A673 (cell line): ENCODE measurements around the gene TCF7L1. TPM values are rescaled to one million over a fixed set of nuclear protein-coding genes. Genes with fewer than 3 reads are reported as not detected.

Source experiments
- BruUV-seq: library from RNA; stranded (reverse); fragments of 400-500 nt; replicated peaks from 2 replicates; lab custom pipeline; 2021; lab: Mats Ljungman, UMichigan
- CTCF ChIA-PET: fragments of 300-600 bp; sonication (Branson Sonifier 250); formaldehyde crosslinking; loops from one replicate; lab custom pipeline; 2022; ENCODE audit warnings: antibody characterized with exemption; lab: Charles Lee
- POLR2A ChIA-PET: fragments of 300-600 bp; sonication (Branson Sonifier 250); formaldehyde crosslinking; loops from one replicate; lab custom pipeline; 2022; ENCODE audit warnings: antibody characterized with exemption; ENCODE audit not compliant: low non-redundant PET; lab: Charles Lee
- DNase-seq: peaks from one replicate; pipeline ENCODE4 v3.0.0-alpha.2; 2015; ENCODE audit warnings: low spot score
- H3K27ac ChIP-seq: fragments of 200-600 bp; sonication (generic); 2 replicates; pipeline ENCODE4 v1.5.1; 2016; ENCODE audit warnings: mixed run types, low read depth, mild to moderate bottlenecking, mixed read lengths, antibody characterized with exemption, low read length; ENCODE audit not compliant: poor library complexity, severe bottlenecking
- H3K27me3 ChIP-seq: fragments of 200-600 bp; sonication (generic); replicated peaks from 2 replicates; pipeline ENCODE4 v1.6.1; 2017; ENCODE audit warnings: mixed run types, low read depth, mild to moderate bottlenecking, mixed read lengths, antibody characterized with exemption, low read length; ENCODE audit not compliant: insufficient read depth, poor library complexity
- H3K36me3 ChIP-seq: fragments of 200-600 bp; sonication (generic); 2 replicates; pipeline ENCODE4 v1.6.1; 2016; ENCODE audit warnings: mixed run types, mild to moderate bottlenecking, mixed read lengths, antibody characterized with exemption, low read length; ENCODE audit not compliant: insufficient read depth, poor library complexity, severe bottlenecking
- H3K4me1 ChIP-seq: fragments of 200-600 bp; sonication (generic); 2 replicates; pipeline ENCODE4 v1.6.1; 2017; ENCODE audit warnings: mixed run types, mild to moderate bottlenecking, mixed read lengths, antibody characterized with exemption, low read length; ENCODE audit not compliant: insufficient read depth, poor library complexity, severe bottlenecking
- H3K4me3 ChIP-seq: fragments of 200-600 bp; sonication (generic); 2 replicates; pipeline ENCODE4 v1.5.1; 2016; ENCODE audit warnings: low read depth, mixed run types, mild to moderate bottlenecking, mixed read lengths, low read length; ENCODE audit not compliant: poor library complexity, severe bottlenecking
- H3K9me3 ChIP-seq: fragments of 200-600 bp; sonication (generic); 2 replicates; pipeline ENCODE4 v1.6.1; 2016; ENCODE audit warnings: mixed run types, low read depth, mild to moderate bottlenecking, mixed read lengths, antibody characterized with exemption, low read length; ENCODE audit not compliant: poor library complexity, severe bottlenecking
- EZH2 ChIP-seq: fragments of 200-600 bp; sonication (generic); IDR thresholded peaks from 2 replicates; pipeline ENCODE4 v1.6.1; 2017; ENCODE audit warnings: borderline replicate concordance, low read depth, mild to moderate bottlenecking, mixed read lengths, antibody characterized with exemption, low read length; ENCODE audit not compliant: poor library complexity, severe bottlenecking
- intact Hi-C: fragments of 100-400 bp; cut with micrococcal nuclease; formaldehyde crosslinking; loops from one replicate; pipeline ENCODE4 v1.10.0; 2022; ENCODE audit not compliant: unreplicated experiment
- total RNA-seq: library from RNA; stranded (reverse); gene quantifications from 2 replicates; pipeline ENCODE4 v1.2.3, GENCODE V29; 2021
- TF ChIP-seq, protein P1 (sequence below): fragments of 300-800, 200-600 bp; sonication (generic); conservative IDR thresholded peaks from 2 replicates; pipeline ENCODE4 v1.5.1; 2017; ENCODE audit warnings: low read depth, mild to moderate bottlenecking, antibody characterized with exemption, low read length, moderate library complexity, mixed read lengths

The TCF7L1 gene
- total RNA-seq, 1 experiment from 2014 or later, result 21.9 TPM

GRCh38 chr2:85288244-85288725, 155.1 kb downstream of the TCF7L1 start:
- Histone ChIP-seq H3K4me3 (no peak overlapping the region), H3K4me1 (peaks cover 12% of the 10 kb centered on the region), H3K27ac (peak overlapping the region; percentile 11), H3K27me3 (no peaks in the 10 kb centered on the region), H3K9me3 (no peaks in the 10 kb centered on the region), H3K36me3 (no peaks in the 10 kb centered on the region)
- BruUV-seq, result no TSS peak
- intact Hi-C loops, result no loop called here
- ChIA-PET POLR2A (no interaction called here), CTCF (interaction anchor here (1.4 kb wide), 1 partner anchor 10 kb away, joined by 4 read pairs; no protein-coding TSS in a partner anchor)
- TF ChIP-seq, protein P1, sequence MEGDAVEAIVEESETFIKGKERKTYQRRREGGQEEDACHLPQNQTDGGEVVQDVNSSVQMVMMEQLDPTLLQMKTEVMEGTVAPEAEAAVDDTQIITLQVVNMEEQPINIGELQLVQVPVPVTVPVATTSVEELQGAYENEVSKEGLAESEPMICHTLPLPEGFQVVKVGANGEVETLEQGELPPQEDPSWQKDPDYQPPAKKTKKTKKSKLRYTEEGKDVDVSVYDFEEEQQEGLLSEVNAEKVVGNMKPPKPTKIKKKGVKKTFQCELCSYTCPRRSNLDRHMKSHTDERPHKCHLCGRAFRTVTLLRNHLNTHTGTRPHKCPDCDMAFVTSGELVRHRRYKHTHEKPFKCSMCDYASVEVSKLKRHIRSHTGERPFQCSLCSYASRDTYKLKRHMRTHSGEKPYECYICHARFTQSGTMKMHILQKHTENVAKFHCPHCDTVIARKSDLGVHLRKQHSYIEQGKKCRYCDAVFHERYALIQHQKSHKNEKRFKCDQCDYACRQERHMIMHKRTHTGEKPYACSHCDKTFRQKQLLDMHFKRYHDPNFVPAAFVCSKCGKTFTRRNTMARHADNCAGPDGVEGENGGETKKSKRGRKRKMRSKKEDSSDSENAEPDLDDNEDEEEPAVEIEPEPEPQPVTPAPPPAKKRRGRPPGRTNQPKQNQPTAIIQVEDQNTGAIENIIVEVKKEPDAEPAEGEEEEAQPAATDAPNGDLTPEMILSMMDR, result no peak
- TF ChIP-seq EZH2, result no peak
- no peak for DNase-seq

DNA sequence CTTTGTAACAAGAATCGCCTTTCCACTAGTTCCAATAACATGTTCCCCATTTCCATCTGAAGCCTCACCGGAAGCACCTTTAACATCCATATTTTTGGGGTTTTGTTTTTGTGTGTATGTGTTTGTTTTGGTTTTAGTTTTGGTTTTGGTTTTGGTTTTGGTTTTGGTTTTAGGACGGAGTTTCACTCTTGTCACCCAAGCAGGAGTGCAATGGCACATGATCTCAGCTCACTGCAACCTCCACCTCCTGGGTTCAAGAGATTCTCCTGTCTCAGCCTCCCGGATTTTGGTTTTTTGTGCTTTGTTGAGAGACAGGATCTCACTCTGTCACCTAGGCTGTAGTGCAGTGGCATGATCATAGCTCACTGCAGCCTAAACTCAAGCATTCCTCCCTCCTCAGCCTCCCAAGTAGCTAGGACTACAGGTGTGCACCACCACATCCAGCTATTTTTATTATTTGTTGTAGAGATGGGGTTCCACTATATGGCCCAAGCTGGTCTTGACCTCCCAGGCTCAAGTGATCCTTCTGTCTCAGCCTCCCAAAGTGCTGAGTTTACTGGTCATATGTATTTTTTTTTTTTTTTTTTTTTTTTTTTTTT, 158.3 kb downstream of the TCF7L1 start:
- BruUV-seq, result no TSS peak
- no peaks in the 10 kb centered on the region for H3K36me3 ChIP-seq
- no peak overlapping the region for H3K4me3 ChIP-seq
- peaks cover 12% of the 10 kb centered on the region for H3K4me1 ChIP-seq
- H3K27ac ChIP-seq, result no peak overlapping the region
- TF ChIP-seq, protein P1, result no peak
- no peak for TF ChIP-seq EZH2
- intact Hi-C loops, result no loop called here
- H3K9me3 ChIP-seq, result no peaks in the 10 kb centered on the region
- ChIA-PET CTCF (interaction anchor here (0.7 kb wide), 1 partner anchor 12 kb away, joined by 3 read pairs; no protein-coding TSS in a partner anchor), POLR2A (no interaction called here)
- H3K27me3 ChIP-seq, result no peaks in the 10 kb centered on the region
- DNase-seq, result no peak

- Histone ChIP-seq H3K27me3 (no peaks in the 10 kb centered on the region), H3K9me3 (no peaks in the 10 kb centered on the region), H3K4me3 (no peak overlapping the region), H3K36me3 (peaks cover 2% of the 10 kb centered on the region), H3K4me1 (peaks cover 3% of the 10 kb centered on the region), H3K27ac (no peak overlapping the region)
- POLR2A ChIA-PET, result no interaction called here
- no peak for TF ChIP-seq EZH2
- TF ChIP-seq, protein P1, result no peak
- BruUV-seq, result no TSS peak
- CTCF ChIA-PET, result interaction anchor here (0.6 kb wide), 1 partner anchor 291 kb away, joined by 4 read pairs; no protein-coding TSS in a partner anchor
- DNase-seq, result no peak
- intact Hi-C loops, result no loop called here
Measured at GRCh38 chr2:85302121-85302520, 168.9 kb downstream of the TCF7L1 start.
